Thyroid gland (tissue), 4 donors: ENCODE data around the gene LRRC74B.

Experiments
- POLR2A ChIP-seq, 2 donors: fragments of 450-650 bp; IDR thresholded peaks; one replicate each; pipeline ENCODE4 v1.6.1; 2017; ENCODE audit warnings: antibody characterized with exemption in 2 of 2, mild to moderate bottlenecking in 2 of 2, moderate library complexity in 1 of 2
- TF ChIP-seq, protein P1 (sequence below), 6 experiments: fragments of 200-600 bp in 3 of 6; fragments of 450-650 bp in 3 of 6; sonication (generic) in 3 of 6; IDR thresholded peaks; one replicate each; pipeline ENCODE4 v1.5.1; 2016 to 2019; ENCODE audit warnings: antibody characterized with exemption in 6 of 6, mild to moderate bottlenecking in 2 of 6, inconsistent platforms in 1 of 6, moderate library complexity in 1 of 6

DNA sequence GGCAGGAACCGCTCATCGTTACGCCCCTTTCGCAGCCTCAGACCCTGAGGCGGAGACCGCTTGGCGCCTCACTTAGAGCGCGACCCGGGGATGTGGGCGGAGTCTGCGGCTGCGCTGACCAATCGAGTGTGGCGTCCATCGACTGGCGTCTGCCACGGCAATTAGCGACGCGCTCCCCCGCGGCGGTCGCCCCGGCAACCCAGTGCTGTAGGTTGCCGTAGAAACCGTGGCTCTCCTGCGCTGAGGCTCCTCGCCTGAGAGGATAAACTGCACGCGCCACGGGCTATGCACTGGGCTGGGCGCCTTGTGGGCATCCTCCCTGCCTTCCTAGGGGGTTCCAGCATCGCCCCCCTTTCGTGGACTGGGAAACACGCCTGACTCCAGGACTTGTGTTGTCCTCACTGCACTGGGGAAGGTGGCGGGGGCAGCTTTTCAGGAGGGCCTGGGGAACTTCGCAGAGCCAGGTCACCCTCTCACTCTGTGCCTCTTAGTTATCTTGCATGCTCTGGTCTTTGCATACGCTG, 31.5 kb upstream of the LRRC74B start:
- TF ChIP-seq, protein P1, sequence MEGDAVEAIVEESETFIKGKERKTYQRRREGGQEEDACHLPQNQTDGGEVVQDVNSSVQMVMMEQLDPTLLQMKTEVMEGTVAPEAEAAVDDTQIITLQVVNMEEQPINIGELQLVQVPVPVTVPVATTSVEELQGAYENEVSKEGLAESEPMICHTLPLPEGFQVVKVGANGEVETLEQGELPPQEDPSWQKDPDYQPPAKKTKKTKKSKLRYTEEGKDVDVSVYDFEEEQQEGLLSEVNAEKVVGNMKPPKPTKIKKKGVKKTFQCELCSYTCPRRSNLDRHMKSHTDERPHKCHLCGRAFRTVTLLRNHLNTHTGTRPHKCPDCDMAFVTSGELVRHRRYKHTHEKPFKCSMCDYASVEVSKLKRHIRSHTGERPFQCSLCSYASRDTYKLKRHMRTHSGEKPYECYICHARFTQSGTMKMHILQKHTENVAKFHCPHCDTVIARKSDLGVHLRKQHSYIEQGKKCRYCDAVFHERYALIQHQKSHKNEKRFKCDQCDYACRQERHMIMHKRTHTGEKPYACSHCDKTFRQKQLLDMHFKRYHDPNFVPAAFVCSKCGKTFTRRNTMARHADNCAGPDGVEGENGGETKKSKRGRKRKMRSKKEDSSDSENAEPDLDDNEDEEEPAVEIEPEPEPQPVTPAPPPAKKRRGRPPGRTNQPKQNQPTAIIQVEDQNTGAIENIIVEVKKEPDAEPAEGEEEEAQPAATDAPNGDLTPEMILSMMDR (IDR thresholded peaks at IDR 0.05) = no peak
- no peak for TF ChIP-seq POLR2A (IDR thresholded peaks at IDR 0.05)
